A172 (cell line): Measurements from ENCODE around the gene MYNN. TPM values are rescaled to one million over a fixed set of nuclear protein-coding genes. Genes with fewer than 3 reads are reported as not detected.

Source experiments
- DNase-seq: peaks from one replicate; pipeline ENCODE4 v3.0.0-alpha.2; 2015; ENCODE audit warnings: low spot score
- total RNA-seq: library from RNA; depleted of rRNA; stranded (reverse); fragments of >200 nt; shearing (Covaris generic); gene quantifications from 2 replicates; pipeline ENCODE4 v1.2.3, GENCODE V29; 2014

Gene MYNN
- total RNA-seq, 1 experiment from 2014 or later = 30.9 TPM

- no peak for DNase-seq
Observed at GRCh38 chr3:169777822-169778221, 4.6 kb downstream of the MYNN start.

GRCh38 chr3:169780742-169781141 is 7.5 kb downstream of the MYNN start:
- DNase-seq = no peak

DNA sequence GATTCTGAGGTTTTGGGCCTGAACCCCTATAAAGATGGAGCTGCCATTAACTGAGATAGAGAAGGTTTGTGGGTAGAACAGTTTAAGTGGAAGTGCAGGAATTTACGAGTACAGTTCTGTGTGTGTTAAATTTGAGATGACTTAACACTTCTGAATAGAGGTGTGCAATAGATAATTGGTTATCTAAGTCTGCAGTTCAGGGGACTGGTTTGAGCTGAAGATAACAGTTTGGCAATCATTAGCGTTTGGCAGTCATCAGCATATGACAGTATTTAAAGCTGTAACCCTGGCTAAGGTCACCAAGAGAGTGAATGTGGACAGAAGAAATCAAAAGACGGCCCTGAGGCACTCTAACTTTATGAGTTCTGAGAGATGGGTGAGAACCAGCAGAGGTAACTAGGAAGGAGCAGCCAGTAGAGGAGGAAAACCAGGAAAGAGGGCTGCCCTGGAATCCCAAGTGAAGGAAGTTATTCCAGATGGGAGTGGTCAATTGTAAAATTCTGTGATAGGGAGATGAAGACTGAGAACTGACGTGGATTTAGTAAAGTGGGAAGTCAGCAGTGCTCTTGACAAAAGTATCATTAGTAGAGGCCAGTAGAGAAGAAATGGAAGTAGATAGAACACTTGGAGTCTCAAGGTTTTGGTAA is 8.1 kb downstream of the MYNN start:
- no peak for DNase-seq

GRCh38 chr3:169787120-169787519 is 13.9 kb downstream of the MYNN start:
- no peak for DNase-seq

GRCh38 chr3:169787791-169788190 is 14.6 kb downstream of the MYNN start:
- no peak for DNase-seq

DNA sequence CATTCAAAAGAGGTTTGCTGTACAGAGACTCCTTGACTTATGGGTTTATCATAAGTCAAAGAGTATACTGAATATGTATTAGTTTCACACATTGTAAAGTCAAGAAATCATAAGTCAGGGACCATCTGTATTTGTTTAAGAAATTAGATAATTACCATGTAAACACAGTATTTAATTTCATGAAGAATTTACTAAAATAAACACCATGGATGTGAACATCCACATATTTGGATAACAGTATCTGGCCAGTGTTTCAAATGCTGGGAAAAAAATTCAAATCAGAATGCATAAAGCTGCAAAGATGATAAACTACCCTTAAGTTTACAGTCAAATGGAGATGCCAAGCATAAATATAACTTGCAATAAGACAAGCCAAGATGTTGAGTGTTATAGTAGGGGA is 17.0 kb downstream of the MYNN start:
- no peak for DNase-seq

- no peak for DNase-seq
Observed at GRCh38 chr3:169790687-169791429, 17.7 kb downstream of the MYNN start.

- DNase-seq = no peak
Observed at GRCh38 chr3:169792359-169792758, 19.2 kb downstream of the MYNN start.

DNA sequence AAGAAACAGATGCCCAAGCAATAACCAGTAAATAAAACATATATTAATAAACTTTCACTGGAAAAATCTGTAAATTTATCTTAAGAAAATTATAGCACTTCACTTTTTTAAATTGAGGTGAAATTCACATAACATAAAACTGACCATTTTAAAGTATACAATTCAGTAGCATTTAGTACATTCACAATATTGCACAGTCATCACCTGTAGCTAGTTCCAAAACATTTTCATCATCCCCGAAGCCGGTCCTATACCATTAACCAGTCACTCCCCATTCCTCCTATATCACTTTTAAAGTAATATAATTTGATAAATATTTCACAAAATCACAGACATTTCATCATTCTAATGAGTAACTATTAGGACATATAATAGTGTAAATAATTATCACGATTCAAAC is 31.5 kb downstream of the MYNN start:
- DNase-seq = no peak

DNA sequence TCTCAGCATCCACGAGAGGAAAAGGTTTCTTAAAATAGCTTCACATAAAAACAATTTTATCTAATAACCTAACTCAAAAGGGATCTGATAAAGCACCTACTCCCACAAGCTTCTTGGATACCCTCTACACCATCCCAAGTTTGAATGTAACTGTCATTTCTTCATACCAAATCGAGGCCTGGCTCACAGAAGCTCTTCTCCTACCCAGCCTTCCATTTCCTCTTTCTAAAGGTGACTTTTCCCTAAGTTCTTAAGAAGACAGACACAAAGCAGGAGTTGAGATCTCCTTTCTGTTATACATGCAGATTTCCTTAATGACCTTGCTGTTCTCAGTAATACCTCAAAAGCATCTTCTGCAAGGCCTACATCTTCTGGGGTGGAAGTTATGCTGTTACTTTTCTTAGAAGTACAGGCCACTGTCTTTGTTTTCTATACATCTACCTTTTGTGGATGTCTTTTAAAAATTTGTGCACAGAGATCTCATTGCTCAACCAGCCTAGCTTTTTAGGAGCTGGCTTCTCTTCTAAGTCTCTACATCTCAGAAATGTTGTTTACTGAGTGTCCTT is 36.1 kb downstream of the MYNN start:
- no peak for DNase-seq

DNA sequence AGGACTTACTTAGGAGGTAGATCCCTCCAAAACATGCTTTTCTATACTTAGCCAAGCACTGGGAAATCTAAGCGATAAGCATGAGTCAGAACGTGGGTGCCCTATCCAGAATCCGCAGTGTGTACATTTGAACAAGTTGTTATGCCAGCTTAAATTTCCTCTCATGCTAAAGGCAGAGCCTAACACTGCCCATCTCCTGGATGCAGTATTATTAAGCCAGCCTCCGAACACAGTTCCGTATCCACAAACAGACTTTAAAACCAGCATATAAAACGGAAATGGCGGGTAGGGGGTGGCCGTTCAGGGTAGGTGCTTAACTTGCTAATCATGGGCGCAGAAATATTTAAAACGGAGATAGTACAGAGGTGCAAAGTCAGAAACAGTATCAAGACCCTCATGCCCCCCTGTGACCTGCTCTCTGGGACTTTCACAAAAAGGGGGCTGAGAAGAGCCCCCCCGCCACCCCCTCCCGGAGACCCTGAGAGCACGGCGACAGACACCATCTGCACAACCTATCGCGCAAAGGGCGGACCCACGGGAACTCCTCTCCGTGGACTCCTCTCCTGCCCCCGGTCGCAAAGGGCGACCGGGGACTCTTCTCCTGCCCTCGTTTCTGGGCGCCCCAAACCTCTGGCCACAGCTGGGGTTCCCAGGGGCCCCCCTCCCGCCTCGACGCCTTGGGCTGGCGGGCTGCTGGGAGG is 38.6 kb downstream of the MYNN start:
- no peak for DNase-seq

DNA sequence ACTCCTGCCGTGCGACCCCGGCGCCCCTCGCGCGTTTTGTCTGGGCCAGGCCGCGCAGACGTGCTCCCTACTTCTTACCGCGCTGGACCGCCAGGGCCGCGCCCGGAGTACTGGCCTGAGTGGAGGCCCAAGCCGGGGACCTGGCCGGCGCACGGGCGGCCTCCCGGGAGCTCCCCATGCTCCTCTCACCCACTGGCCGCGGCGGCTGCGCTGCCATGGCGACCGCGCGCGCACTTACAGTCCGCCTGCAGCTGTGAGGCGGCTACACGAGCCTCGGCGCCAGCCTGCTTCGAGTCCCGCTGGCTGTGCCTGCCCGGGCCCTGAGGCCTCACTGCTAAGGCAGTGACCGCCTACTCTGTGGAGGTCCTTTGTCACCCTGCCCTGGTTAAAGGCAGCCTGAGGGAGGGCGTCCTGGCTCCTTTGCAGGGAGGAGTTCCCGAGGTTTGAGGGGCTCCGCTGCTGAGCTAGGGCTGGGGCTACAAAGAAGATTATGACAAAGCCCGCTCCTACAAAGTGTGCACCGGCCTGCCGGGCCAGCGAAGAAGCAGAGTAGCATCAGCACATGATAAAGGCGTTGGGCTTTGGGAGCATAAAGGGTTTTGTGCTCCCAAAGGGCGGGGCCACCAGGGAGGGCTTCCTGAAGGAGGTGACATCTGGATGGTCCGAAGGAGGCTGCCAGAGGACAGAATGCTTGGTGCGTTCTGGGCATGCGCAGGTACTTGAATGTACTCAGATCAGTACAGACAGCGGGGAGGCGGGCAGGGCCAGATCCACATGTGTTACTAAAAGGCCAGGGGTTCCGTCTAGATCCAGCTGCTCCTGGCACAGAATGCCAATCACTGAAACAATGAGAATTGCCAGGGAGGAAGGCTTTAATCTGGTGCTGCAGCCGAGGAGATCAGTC is 39.4 kb downstream of the MYNN start, which contains the start of the genes LRRC34 and LRRIQ4:
Gene LRRC34, minus strand, starts transcription at position 573 of the 904 bp plus-strand sequence. Its CDS starts 356 bp downstream, at position 217.
Gene LRRIQ4, plus strand, starts transcription at position 539 of the 904 bp plus-strand sequence. CDS start 9,052 bp downstream, outside the sequence.
- DNase-seq = no peak

DNA sequence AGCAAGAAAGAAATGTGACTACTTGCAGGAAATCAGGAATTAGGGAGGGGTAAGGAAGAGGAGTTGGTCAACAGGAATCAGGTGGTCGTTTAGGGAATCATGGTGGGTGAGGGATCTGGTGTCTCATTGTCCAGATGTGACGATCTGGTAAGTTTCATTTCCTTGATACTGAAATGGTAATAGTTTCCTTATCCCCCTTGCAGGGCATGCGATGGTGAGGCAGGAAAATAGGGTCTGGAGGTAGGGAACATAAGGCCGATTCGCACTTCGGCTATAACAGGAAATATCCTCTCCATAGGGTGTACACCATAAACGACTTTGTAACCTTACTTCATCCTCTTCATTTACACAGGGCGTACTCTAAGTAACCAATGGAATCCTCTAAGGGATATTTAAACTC is 40.1 kb downstream of the MYNN start:
- DNase-seq = no peak

DNA sequence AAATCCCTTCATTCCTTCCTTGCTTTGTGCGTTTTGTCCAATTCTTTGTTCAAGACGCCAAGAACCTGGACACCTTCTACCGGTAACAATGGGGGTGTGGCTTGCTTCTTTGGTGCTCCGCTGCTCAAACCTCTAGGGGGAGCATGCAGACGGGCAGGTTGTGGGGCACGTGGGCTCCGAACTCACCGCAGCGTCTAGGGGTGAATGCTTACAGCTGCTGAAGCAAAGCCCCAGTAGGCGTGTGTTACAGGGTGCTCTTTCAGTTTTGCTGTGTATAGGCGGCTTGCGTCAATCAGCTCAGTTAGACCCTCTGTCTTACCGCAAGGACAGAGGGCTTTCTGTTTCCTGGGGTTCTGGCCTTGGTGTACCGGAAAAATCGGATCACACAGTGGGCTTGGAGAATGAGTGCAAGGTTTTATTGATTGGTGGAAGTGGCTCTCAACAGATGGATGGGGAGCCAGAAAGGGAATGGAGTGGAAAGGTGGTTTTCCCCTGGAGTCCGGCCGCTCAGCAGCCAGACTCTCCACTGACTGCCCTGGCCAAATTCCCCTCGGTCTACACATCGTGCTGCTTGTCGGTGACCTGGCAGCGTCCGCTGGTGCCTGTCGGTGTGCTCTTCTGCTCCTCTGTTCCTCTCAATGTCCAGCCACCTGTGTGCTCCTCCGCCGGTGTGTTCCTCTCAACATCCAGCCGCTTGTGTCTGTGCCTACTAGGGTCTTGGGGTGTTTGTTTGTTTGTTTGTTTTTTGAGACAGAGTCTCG is 40.7 kb downstream of the MYNN start:
- DNase-seq = no peak

DNA sequence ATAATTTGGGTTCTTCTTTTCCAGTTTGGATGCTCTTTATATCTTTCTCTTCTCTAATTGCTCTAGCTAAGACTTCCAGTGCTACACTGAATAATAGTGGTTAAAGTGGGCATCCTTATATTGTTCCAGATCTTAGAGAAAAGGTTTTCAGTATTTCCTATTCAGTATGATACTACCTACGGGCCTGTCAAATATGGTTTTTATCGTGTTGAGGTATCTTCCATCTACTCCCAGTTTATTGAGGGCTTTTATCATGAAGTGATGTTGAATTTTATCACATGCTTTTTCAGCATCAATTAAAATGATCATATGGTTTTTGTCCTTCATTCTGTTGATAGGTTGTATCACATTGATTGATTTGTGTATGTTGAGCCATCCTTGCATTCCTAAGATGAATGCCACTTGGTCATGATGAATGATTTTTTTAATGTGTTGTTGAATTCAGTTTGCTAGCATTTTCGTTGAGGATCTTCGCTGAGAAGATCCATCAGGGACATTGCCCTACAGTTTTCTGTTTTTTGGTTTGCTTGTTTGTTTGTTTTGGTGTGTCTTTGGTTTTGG is 42.5 kb downstream of the MYNN start:
- no peak for DNase-seq

DNA sequence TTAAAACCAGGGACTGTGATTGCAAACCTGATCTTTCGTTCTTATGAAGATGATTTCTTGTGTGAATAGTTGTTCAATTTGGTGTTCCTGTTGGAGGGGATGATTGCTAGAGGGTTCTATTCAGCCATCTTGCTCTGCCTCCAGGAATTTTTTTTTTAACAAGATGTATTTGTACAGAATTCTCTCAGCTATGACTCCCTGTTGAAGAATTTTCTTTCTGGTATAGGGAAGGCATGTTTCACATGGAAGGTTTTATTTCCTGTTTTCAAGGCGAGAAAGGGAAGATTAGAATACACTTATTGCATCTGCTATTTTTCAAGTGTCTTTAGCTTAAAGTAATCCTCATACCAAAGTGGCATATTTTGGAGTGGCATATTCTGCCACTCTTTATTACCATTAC is 45.1 kb downstream of the MYNN start:
- no peak for DNase-seq

DNA sequence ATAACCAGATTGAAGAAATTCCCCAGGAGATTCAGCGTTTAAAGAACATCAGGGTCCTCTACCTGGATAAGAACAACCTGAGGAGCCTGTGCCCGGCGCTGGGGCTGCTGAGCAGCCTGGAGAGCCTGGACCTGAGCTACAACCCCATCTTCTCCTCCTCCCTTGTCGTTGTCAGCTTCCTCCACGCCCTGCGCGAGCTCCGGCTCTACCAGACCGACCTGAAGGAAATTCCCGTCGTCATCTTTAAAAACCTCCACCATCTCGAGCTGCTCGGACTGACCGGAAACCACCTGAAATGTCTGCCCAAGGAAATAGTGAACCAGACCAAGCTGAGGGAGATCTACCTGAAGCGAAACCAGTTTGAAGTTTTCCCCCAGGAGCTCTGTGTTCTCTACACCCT is 48.9 kb downstream of the MYNN start:
- DNase-seq = no peak

DNA sequence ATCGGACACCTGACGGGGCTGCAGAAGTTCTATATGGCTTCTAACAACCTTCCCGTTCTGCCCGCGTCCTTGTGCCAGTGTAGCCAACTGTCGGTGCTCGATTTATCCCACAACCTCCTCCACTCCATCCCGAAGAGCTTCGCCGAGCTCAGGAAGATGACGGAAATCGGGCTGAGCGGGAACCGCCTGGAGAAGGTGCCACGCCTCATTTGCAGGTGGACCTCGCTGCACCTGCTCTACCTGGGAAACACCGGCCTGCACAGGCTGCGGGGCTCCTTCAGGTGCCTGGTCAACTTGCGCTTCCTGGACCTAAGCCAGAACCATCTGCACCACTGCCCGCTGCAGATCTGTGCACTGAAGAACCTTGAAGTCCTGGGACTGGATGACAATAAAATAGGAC is 49.3 kb downstream of the MYNN start:
- DNase-seq = no peak

DNA sequence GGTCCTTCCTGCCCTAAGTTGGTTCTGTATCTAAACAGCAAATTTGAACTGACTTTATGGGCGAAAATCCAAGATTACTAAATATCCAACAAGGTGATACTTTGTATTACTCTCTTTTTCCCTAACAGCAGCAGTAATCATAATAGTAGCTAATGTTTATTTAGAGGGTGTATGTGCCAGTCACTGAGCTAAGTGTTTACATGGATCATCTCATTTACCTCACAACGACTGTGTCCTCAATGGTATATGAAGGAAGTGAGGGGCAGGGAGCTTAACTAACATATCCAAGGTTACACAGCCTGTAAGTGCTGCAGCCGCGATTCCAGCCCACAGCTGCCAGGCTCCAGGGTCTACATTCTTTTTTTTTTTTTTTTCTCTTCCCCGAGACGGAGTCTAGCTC is 49.8 kb downstream of the MYNN start:
- no peak for DNase-seq

- no peak for DNase-seq
Observed at GRCh38 chr3:169825316-169825715, 52.1 kb downstream of the MYNN start.
